Measurements from ENCODE around the gene CNTN4. TPM values are rescaled to one million over a fixed set of nuclear protein-coding genes. Genes with fewer than 3 reads are reported as not detected.

The CNTN4 gene
- total RNA-seq, 1 donor from 2014 or later: 23.0 TPM

DNA sequence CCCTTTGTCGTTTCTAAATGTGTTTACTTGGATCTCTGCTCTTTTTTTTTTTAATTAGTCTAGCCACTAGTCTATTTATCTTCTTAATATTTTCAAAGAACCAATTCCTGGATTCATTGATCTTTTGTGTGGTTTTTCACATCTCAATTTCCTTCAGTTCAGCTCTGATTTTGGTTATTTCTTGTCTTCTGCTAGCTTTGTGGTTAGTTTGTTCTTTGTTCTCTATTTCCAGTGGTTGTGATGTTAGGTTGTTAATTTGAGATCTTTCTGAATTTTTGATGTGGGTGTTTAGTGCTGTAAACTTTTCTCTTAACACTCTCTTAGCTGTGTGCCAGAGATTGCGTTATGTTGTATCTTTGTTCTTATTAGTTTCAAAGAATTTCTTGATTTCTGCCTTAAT lies 446.1 kb downstream of the CNTN4 start:
- DNase-seq: no peak
- Mint-ChIP-seq H3K4me3 (ENCODE audit: unreplicated experiment) (no peak overlapping the region), H3K27ac (ENCODE audit: unreplicated experiment) (no peak overlapping the region)

DNA sequence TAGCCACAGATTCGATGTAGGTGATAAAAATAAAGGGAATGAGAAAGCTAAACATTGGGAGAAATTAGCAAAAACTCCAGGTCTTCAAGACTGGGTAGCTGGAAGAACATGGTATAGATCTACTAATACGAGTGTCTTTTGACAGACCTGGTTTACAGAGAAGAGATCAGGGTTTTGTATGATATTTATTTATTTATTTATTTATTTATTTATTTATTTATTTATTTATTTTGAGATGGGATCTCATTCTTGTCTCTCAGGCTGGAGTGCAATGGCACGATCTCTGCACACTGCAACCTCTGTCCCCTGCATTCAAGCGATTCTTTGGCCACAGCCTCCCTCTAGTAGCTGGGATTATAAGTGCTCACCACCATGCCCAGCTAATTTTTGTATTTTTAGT lies 448.4 kb downstream of the CNTN4 start:
- H3K9me3 Mint-ChIP-seq (ENCODE audit: unreplicated experiment): no peaks in the 10 kb centered on the region
- DNase-seq: no peak
- TF ChIP-seq, protein P1, sequence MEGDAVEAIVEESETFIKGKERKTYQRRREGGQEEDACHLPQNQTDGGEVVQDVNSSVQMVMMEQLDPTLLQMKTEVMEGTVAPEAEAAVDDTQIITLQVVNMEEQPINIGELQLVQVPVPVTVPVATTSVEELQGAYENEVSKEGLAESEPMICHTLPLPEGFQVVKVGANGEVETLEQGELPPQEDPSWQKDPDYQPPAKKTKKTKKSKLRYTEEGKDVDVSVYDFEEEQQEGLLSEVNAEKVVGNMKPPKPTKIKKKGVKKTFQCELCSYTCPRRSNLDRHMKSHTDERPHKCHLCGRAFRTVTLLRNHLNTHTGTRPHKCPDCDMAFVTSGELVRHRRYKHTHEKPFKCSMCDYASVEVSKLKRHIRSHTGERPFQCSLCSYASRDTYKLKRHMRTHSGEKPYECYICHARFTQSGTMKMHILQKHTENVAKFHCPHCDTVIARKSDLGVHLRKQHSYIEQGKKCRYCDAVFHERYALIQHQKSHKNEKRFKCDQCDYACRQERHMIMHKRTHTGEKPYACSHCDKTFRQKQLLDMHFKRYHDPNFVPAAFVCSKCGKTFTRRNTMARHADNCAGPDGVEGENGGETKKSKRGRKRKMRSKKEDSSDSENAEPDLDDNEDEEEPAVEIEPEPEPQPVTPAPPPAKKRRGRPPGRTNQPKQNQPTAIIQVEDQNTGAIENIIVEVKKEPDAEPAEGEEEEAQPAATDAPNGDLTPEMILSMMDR (IDR thresholded peaks at IDR 0.05; ENCODE audit: partially characterized antibody, unreplicated experiment): no peak
- H3K36me3 Mint-ChIP-seq (ENCODE audit: unreplicated experiment): peaks cover 11% of the 10 kb centered on the region
- peaks cover 1% of the 10 kb centered on the region for H3K27me3 Mint-ChIP-seq (ENCODE audit: unreplicated experiment)
- peaks cover 1% of the 10 kb centered on the region for H3K4me1 Mint-ChIP-seq (ENCODE audit: low read depth, unreplicated experiment)
- no peak overlapping the region for H3K4me3 Mint-ChIP-seq (ENCODE audit: unreplicated experiment)
- no peak overlapping the region for H3K27ac Mint-ChIP-seq (ENCODE audit: unreplicated experiment)

More for the DNA sequence above, 446.1 kb downstream of the CNTN4 start:
- TF ChIP-seq, protein P1 (IDR thresholded peaks at IDR 0.05; ENCODE audit: partially characterized antibody, unreplicated experiment): no peak
- Mint-ChIP-seq H3K36me3 (ENCODE audit: unreplicated experiment) (peaks cover 6% of the 10 kb centered on the region), H3K9me3 (ENCODE audit: unreplicated experiment) (no peaks in the 10 kb centered on the region), H3K27me3 (ENCODE audit: unreplicated experiment) (peaks cover 1% of the 10 kb centered on the region), H3K4me1 (ENCODE audit: low read depth, unreplicated experiment) (peaks cover 1% of the 10 kb centered on the region)

DNA sequence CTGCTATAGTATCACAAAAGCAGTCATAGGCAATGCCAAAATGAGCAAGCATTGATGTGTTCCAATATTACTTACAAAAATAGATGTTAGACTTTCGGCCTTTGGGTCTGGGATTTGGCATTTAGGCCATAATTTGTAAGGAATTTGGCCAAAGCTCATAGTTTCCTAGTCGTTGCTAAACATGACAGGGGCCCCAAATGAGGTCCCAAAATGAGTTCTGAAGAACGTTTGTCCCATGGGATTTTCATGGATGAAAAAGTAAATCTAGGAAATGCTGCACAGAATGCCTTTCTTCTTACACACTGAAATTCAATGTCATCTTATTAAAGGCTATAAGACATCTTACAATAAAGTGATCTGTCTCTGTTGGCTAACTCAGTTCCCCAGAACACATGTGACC lies 456.0 kb downstream of the CNTN4 start:
- no peak for DNase-seq
- Mint-ChIP-seq H3K4me3 (ENCODE audit: unreplicated experiment) (no peak overlapping the region), H3K27me3 (ENCODE audit: unreplicated experiment) (no peaks in the 10 kb centered on the region), H3K36me3 (ENCODE audit: unreplicated experiment) (peaks cover 5% of the 10 kb centered on the region), H3K9me3 (ENCODE audit: unreplicated experiment) (no peaks in the 10 kb centered on the region), H3K4me1 (ENCODE audit: low read depth, unreplicated experiment) (no peaks in the 10 kb centered on the region), H3K27ac (ENCODE audit: unreplicated experiment) (no peak overlapping the region)
- TF ChIP-seq, protein P1 (IDR thresholded peaks at IDR 0.05; ENCODE audit: partially characterized antibody, unreplicated experiment): no peak

DNA sequence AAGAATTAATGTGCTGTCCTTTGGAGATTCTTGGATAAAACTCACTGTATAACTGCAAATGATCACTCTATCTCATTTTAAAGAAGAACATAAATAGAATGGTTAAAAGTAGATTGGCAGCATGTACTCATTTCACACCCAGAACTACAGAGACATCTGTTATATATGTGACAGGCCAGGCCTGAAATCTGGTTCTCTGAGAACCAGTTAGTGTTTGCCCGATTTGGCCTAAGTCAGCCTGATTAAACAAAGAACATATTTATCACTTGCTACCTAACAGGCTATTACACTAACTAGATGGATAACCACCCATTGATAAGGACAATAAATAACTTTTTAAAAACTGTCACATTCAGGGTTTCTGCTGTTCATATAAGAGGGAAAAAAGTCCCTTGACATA lies 460.1 kb downstream of the CNTN4 start:
- DNase-seq: no peak
- H3K4me3 Mint-ChIP-seq (ENCODE audit: unreplicated experiment): no peak overlapping the region
- TF ChIP-seq, protein P1 (IDR thresholded peaks at IDR 0.05; ENCODE audit: partially characterized antibody, unreplicated experiment): no peak
- no peaks in the 10 kb centered on the region for H3K27me3 Mint-ChIP-seq (ENCODE audit: unreplicated experiment)
- H3K27ac Mint-ChIP-seq (ENCODE audit: unreplicated experiment): no peak overlapping the region
- no peaks in the 10 kb centered on the region for H3K4me1 Mint-ChIP-seq (ENCODE audit: low read depth, unreplicated experiment)
- H3K9me3 Mint-ChIP-seq (ENCODE audit: unreplicated experiment): no peaks in the 10 kb centered on the region
- H3K36me3 Mint-ChIP-seq (ENCODE audit: unreplicated experiment): no peaks in the 10 kb centered on the region

DNA sequence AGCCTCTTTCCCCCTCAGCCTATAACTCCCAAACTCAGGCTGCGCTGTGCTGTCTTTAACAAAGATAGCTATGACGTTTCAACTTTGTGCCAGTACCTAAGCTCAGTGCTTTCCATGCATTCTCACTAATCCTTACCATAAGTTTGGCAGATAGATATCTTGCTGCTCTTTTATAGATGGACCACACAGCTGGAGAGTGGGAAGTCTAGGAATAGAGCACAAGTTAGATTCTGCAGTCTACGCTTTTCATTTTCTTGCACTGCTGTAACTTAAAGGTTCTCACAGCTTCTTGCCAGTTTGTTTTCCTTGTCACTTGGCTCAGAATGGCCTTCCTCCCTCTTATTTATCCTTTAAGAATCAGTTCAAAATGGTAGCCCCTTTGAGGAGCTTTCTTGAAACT lies 468.8 kb downstream of the CNTN4 start:
- H3K4me3 Mint-ChIP-seq (ENCODE audit: unreplicated experiment): no peak overlapping the region
- peaks cover 1% of the 10 kb centered on the region for H3K4me1 Mint-ChIP-seq (ENCODE audit: low read depth, unreplicated experiment)
- H3K27me3 Mint-ChIP-seq (ENCODE audit: unreplicated experiment): no peaks in the 10 kb centered on the region
- no peaks in the 10 kb centered on the region for H3K36me3 Mint-ChIP-seq (ENCODE audit: unreplicated experiment)
- H3K9me3 Mint-ChIP-seq (ENCODE audit: unreplicated experiment): no peaks in the 10 kb centered on the region
- DNase-seq: no peak
- TF ChIP-seq, protein P1 (IDR thresholded peaks at IDR 0.05; ENCODE audit: partially characterized antibody, unreplicated experiment): no peak
- no peak overlapping the region for H3K27ac Mint-ChIP-seq (ENCODE audit: unreplicated experiment)
